ENCODE data around the gene COPA.

COPA gene

DNA sequence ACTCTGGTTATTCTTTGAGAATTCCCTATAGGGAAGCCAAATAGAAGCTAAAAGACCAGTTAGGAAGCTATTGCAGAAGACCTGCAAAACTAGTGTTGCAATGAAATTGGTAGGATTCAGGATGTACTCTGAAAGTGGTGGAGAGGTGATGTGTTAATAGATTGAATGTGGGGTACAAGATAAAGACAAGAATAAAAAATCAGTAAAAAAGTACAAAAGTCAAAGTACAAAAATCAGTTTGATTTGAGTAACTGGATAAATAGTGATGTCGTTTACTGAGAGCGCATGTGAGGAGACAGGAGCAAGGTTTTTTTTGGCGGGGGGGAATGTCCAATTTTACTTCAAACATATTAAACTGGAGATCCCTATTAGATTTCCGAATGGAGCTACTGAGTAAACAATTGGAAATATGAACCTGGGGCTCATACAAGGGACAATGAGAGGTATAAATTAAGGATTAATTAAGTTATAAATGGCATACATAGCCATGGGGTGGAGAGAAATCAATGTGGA, 78.2 kb downstream of the COPA start:
- no peak for DNase-seq (ENCODE audit: low spot score)

DNA sequence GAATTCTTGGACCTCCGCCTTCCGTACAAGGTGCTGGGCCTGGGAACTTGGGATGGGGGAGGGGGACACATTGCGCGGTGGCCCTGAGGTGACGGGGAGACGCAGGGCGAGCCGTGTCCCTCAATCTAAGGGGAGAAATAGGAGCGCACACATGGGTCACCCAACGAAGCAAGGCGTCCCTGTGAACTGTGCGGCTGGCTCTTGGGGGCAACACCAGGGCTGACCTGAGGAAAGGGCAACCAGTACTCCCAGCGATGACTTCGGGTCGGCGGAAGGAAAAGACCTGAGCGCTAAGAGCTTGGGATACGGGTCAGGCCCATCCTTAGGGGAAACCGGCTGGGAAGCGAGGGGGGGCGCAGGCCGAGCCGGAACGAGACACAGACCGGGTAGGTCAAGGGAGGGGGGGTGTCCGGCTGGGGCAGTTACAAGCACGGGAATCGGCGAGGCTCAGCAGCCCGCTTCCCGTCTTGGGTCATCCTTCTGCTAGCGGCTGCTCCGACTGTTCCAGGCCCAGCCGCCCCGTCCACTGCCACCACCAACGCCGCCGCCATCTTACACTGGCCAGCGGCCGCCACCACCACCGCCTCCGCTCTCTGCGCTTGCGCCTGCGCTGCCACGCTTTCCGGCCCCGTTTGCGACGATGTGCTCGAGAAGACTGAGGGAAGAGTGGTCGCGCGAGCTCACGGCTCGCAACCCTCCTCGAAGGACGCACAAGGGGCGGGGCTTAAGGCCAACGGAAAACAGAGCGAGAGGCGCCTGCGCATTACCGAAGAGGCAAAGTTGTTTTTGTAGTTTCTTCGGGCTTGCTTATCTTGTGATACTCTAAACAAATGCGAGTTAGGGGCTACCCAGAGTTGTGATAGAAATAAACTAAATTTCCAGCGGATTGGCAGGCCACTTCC, 80.9 kb downstream of the COPA start, which contains the start of gene DCAF8:
DCAF8 (minus strand) TSS at position 657 of the 902 bp plus-strand sequence. CDS start 18,541 bp downstream, outside the sequence.
- DNase-seq (ENCODE audit: low spot score), result peak; percentile 100

DNA sequence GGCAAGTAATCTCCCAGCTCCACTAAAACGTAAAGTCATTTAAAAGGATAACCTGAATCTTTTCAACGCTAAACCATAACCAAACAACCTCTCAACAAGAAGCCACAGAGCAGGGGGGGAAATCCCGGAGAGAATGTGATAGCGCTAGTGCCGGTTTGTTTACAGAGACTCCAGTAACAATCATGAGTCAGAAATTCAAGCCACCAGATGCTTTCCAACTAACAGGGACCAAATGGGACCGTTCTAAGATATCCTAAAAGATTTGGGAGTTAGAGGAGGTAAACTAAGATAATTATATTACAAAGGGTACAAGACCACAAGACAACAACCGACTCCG, 81.5 kb downstream of the COPA start:
- peak; percentile 81 for DNase-seq (ENCODE audit: low spot score)

DNA sequence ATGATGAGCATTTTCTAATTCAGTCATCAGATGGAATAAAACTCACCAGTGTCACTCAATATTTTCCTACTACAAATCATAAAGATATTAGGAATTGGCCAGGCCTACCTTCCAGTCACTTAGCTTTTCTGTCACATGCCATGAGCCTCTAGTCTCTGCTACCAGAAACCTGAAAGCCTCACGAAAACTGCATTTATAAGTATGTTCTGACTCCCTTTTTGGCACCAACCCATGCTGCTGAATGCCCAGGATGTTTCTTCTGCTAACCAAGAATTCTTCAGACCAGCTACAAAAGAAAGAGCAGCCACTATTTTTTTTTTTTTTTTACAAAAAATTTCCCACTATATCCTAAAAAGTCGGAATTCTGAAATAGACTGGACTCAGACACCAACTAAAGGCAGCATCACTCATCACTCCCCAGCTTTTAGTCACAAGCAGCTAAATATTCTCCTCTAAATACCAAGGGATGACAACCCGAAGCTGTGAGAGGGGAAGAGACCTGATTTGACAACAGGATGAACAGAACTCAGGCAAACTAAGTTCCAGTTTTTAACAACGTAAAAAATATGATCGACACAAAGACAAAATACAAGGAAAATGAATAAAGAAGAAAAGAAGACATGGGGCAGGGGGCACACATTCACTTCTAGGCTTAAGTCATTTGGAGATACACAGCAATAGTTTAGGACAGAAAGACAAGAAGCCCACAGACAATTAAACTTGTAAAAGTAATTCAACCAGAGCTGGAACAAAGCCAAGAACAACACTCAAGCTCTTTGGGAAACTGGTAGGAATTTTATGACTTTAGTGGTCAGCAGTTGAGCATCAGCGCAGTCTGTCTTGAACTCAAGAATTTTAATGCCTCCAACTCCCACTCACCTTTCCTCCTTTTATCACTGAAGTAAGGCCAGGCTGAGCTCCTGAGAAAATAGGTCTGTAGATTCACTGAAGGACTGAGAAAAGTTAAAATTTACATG, 82.4 kb downstream of the COPA start:
- DNase-seq (ENCODE audit: low spot score), result peak; percentile 43

GRCh38 chr1:160258177-160258798, 84.8 kb downstream of the COPA start:
- no peak for DNase-seq (ENCODE audit: low spot score)

- no peak for DNase-seq (ENCODE audit: low spot score)
Measured at GRCh38 chr1:160257411-160258015, 85.5 kb downstream of the COPA start.

- no peak for DNase-seq (ENCODE audit: low spot score)
Measured at GRCh38 chr1:160256396-160257046, 86.5 kb downstream of the COPA start.

DNA sequence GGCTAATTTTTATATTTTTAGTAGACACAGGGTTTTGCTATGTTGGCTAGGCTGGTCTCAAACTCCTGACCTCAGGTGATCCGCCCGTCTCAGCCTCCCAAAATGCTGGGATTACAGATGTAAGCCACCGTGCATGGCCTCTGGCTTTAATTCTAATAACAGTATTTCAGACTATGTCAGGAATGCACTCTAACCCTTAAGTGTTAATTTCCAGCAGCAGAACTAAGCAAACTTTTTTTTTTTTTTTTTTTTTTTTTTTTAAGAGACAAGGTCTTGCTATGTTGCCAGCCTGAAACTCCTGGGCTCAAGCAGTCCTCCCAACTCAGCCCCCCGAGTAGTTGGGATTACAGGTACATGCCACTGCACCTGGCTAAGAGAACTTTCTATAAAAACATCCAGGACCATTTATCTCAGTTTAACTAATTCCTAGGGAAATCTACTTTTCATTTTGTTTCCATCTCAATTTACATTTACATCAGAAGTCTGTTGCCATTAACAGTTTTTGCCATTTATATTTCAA, 87.2 kb downstream of the COPA start:
- DNase-seq (ENCODE audit: low spot score), result no peak

DNA sequence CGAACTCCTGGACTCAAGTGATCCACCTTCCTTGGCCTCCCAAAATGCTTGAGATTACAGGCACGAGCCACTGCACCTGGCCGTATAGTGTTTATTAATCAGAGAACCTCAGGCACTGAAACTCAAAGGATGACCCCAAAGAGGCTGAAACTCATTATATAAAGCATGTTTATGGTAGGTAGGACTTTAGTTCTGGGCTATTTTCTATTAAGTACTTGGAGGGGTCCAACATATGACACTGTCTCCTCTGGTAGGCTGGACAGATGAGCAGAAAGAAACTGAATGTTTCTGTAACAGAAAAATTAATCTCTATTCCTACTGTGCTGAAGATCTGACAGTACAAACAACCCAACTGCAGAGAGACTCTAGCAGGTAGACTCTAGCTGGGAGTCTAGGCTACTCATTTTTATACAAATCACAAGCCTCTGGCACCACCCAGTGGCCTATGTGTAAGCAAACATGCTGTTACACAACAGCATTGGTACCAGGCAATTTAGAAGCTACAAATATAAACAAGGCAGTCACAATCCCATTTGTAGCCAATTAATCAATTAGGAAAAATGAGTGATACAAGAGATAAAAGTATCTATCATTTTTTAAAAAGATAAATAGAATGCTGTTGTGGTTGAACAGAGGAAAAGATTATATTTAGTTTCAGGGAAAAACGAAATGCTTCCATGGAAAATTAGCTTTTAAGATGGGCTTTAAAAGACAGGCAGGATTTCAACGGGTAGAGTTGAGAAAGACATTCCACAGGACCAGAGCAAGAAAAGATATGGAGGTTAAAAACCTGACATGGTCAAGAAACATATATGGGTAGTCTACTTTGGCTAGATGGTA, 91.1 kb downstream of the COPA start:
- peak; percentile 92 for DNase-seq (ENCODE audit: low spot score)

DNA sequence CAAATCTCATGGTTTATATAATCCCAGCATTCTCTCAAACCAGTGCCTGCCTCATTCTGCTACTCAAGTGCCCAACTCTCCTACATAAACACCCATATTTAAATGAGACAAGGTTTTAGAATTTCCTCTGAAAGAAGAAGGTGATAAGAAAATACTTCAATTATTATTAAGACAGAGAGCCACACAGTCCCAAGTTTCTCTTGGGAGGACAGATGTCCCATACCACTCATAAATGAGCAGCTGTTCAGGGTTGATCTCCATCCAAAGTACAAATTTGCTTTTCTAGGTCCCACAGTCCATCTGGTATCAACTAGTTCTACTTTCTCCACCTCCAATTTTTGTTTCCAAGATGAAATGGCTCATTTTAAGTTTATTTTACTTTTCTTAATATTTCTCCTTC, 92.0 kb downstream of the COPA start:
- DNase-seq (ENCODE audit: low spot score), result no peak

DNA sequence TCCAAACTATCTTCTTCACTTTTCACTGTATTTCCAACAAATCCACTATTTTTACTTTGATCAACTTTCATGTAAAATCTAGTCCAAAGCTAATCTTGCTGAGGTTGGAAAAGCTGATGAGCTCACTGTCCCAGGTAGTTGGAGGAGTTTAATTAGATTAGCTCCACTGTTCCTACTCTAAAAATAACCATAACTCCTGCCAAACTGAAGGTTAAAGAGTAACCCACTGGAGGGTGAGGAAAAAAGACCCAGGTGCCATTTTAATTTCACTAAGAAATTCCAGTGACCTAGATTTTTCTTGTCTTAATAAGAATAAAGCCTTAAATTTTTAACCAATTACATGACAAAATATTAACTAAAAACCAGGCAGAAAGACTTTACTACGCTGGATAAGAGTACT, 96.0 kb downstream of the COPA start:
- no peak for DNase-seq (ENCODE audit: low spot score)

DNA sequence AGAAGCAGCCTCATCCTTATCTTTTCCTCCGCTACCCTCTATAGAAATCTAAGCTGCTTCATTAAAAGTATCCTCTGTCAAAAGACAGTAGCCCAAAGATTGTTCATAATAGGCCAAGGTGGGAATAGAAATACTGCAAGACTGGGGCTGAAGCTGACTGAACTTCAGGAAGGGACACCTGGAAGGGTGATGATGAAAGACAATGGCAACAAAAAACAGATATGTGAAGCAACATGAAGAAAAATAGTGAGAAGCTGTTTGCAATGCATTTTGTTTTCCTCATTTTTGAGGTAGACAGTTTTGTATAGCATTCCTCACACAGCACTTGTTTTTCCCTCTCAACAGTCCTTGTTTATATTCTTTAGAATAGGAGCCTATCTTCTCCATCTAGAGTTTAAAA, 97.6 kb downstream of the COPA start:
- DNase-seq (ENCODE audit: low spot score), result no peak

DNA sequence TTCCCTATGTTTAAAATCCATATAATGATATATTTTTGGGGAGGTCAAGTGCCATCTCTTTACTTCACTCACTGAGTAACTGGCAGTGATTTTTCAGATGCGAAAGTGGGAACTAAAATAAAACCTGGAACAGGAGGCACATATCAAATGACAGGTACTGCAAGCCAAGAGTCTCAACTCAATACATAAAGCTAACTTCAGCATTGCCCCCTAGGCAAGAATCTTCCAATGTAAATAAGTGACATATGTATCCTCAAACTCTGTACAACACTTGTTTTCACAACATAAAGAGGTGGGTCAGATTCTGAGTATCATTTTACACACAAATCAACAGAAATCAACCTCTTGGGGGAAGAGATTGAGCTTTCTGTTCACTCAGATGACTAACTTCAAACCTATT, 98.8 kb downstream of the COPA start:
- no peak for DNase-seq (ENCODE audit: low spot score)

GRCh38 chr1:160243767-160244166, 99.3 kb downstream of the COPA start:
- DNase-seq (ENCODE audit: low spot score), result no peak

- no peak for DNase-seq (ENCODE audit: low spot score)
Measured at GRCh38 chr1:160239582-160240299, 103.3 kb downstream of the COPA start.

Measured in NAMALWA (cell line).